CMK (cell line): Measurements from ENCODE around the gene C1QTNF1.
"Not testable (repeated sequence)": the region's sequence is repeated elsewhere in the genome, so short reads cannot be mapped to it uniquely, and the experiment has no call there.

Experiments used
- DNase-seq: peaks from one replicate; pipeline ENCODE4 v3.0.0-alpha.2; 2010; ENCODE audit warnings: low read depth

Gene C1QTNF1

GRCh38 chr17:79023180-79023705 lies 726 bp upstream of the C1QTNF1 start:
- no peak for DNase-seq

DNA sequence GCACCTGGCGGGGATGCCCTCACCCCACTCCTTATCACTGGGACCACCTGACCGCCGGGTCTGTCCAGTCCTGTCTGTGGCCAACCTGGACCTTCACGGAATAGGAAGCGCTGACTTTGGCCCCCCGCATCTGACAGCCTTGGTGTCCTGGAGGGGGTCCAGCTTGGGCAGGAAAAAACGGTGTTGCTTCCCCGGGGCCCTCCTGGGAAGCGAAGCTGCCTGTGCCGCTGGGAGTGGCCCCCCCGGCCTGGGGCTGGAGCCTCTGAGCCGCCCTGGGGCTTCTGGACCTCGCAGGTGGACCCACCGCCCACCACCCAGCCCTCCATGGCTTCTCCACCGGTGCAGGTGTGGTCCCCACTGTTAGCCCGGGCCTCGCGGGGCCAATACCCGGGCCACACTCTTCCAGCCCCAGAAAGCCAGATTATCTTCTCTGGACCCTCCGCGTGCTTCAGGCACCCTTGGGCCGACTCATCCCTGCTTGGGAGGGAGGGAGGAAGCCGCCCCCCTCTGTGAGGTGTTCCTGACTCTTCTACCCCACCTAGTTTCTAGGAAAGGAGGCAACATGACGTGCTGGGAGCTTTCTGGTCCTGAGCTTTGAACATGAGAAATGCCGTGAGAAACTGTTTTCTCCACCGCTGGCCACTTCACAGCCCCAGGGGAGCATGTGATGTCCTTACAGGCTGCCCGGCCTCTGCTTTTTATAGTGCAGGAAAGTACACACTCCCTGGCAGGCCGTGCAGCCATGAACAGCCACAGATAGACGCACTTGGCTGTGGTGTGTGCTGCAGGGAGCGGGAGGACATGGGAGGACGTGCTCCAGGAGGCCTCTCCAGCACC lies 1.1 kb downstream of the C1QTNF1 start:
- DNase-seq, result no peak

GRCh38 chr17:79026376-79027273 lies 2.7 kb downstream of the C1QTNF1 start:
- DNase-seq, result no peak

GRCh38 chr17:79027274-79027924 lies 3.4 kb downstream of the C1QTNF1 start:
- DNase-seq, result no peak

DNA sequence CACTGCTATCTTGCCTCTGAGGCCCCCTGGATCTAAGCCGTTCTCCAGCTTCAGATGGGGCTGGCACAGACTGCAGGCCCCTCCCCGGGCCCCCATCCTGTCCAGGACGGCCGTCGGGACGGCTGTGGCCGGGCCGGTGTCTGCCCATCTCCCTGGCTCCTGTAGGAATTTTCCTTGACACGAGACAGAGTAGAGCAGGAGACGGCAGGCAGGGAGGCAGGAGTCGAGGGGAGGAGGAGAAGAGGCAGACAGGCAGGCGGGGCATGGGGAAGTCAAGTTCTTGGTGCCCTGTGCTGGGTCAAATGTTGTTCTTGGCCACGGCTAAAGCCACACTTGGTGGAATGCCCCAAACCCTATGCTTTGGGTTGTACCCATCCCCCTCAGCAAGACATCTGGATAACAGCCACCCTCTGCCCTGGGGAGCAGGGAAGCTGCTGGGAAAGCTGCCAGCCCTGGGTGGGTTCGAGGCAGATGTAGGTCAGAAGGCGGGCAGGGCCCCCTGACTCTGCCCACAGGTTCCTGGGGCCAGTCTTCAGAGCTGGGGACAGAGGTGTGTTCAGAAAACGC lies 4.0 kb downstream of the C1QTNF1 start:
- no peak for DNase-seq

- DNase-seq, result no peak
Observed at GRCh38 chr17:79028496-79029326, 4.7 kb downstream of the C1QTNF1 start.

DNA sequence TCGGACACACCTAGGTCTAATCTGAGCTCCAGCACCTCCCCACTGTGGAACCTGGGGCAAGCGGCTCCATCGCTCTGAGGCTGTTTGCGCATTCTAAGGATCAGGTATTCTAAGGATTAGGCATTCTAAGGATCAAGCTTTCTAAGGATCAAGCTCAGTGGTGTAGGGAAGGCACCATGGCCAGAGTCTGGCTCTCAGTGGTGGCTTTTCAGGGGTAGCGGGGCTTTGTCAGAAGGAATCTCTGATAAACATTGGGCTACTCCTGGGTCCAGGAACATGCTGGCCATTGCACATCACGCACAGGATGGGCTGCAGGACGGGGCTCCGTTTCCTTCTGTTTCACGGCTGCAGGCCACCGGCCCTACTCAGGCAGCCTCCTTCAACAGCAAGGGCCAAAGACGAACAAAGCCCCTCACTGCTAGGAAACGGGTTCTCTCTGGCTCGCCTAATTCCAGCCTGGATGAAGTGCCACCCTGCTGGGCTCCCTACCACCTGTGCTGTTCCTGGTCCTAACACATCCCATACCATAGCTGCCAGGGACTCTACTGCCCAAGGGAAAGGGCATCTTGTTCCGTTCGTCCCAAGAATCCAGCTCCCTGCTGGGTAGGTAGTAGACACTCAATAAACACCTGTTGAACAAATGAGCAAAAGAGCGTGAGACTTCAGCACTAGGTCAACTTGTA lies 5.5 kb downstream of the C1QTNF1 start:
- DNase-seq, result no peak

- not testable (repeated sequence) for DNase-seq
Observed at GRCh38 chr17:79030636-79031035, 6.7 kb downstream of the C1QTNF1 start.

- no peak for DNase-seq
Observed at GRCh38 chr17:79031996-79032875, 8.3 kb downstream of the C1QTNF1 start.

DNA sequence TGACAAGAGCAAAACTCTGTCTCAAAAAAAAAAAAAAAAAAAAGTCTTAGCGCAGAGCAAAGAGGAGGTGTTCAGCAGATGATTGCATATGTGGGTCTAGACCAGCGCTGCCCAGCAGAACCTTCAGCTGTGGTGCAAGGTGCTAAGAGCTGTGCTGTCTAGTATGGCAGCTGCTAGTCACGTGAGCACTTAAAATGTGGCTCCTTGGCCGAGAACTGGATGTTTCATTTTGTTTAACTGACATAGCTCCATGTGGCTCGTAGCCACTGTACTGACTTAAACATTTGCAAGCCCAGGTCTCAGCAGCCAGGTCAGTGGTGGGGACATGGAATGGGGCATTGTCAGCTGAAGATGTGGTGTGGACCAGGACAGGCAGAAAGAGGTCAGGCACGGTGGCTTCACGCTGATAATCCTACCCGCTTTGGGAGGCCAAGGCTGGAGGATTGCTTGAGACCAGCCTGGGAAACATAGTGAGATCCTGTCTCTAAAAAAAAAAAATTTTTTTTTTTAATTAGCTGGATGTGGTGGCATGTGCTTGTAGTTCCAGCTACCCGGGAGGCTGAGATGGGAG lies 9.2 kb downstream of the C1QTNF1 start:
- no peak for DNase-seq

- no peak for DNase-seq
Observed at GRCh38 chr17:79033741-79034501, 10.0 kb downstream of the C1QTNF1 start.

- no peak for DNase-seq
Observed at GRCh38 chr17:79034931-79035485, 11.0 kb downstream of the C1QTNF1 start.

GRCh38 chr17:79035686-79036085 lies 11.7 kb downstream of the C1QTNF1 start:
- no peak for DNase-seq

DNA sequence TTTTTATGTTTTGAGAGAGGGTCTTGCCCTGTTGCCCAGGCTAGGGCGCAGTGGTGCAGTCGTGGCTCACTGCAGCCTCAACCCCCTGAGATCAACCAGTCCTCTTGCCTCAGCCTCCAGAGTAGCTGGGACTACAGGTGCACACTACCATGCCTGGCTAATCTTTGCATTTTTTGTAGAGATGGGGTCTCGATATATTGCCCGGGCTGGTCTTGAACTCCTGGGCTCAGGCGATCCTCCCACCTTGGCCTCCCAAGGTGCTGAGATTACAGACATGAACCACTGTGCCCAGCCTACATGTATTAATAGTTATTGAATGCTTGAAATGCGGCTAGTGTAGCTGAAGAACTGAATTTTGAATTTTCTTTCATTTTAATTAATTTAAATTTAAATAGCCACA lies 12.2 kb downstream of the C1QTNF1 start:
- no peak for DNase-seq

DNA sequence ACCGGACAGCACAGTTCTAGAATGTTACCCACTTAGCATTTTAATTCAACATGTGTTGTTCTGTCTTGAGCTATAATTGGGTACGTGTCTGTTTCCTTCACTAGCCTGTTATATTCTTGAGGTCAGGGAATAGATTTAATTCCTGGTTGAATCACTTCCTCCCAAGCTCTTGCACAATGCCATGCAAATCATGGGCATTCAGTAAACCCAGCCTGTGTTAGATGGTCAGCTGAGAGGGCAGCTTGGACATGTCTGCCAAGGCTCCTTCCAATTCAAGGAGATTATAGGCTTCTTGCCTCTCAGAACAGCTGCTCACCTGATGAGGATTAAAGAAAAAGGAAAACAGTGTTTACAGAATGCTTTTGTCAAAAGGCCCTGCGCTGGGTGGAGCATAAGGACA lies 12.6 kb downstream of the C1QTNF1 start:
- no peak for DNase-seq

- DNase-seq, result no peak
Observed at GRCh38 chr17:79038545-79039135, 14.7 kb downstream of the C1QTNF1 start.

GRCh38 chr17:79039171-79039570 lies 15.2 kb downstream of the C1QTNF1 start:
- DNase-seq, result no peak

DNA sequence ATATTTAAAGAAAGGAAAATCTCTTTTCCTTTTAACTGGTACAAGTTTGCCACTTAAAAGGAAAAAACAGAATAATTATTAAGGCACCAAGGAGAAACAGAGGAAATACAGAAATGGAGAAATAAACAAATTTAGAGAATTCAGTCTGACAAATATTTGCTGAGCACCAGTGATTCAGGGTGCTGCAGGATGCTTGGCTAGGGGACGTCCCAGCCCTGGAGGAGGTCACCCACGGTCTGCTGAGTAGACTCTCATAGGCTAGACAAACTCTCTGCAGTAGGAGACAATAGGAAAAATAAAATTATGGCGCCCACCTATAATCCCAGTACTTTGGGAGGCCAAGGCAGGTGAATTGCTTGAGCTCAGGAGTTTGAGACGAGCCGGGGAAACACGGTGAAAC lies 15.9 kb downstream of the C1QTNF1 start:
- DNase-seq, result no peak
